ENCODE measurements around the gene GPC6.

DNA sequence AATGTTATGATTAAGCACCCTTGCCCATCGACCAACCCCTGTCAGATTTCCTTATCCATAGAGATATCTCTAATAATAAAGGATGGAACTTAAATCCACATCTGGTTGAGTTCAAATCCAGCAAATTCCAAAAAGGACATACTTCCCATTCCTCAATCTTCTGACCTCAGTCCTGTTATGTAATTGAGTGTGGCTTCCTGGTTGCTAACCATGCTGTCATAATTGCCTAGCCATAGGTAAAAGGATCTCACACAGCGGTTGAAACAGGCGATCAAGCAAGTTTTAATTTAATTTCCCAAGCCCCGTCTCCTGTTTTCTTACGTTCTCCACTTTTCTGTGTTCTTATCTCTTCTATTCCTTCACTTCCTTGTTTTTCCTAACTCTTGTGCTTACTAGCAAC is 550.3 kb downstream of the GPC6 start:
- TF ChIP-seq CTCF (IDR thresholded peaks at IDR 0.05; ENCODE audit: low read depth, low read length) (no peak), EZH2phosphoT487 (IDR thresholded peaks at IDR 0.05; ENCODE audit: low read depth) (no peak)
